KMS-11 (cell line): ENCODE data around the gene MGMT.

Experiments used
- H2AFZ ChIP-seq: fragments of 200-600 bp; sonication (generic); 2 replicates; pipeline ENCODE4 v1.6.1; 2016; ENCODE audit warnings: antibody characterized with exemption, mixed run types, low read depth
- H3K27ac ChIP-seq: fragments of 200-600 bp; sonication (generic); 2 replicates; pipeline ENCODE4 v1.6.1; 2016; ENCODE audit warnings: mild to moderate bottlenecking, mixed run types
- H3K27me3 ChIP-seq: fragments of 200-600 bp; sonication (generic); 2 replicates; pipeline ENCODE4 v1.6.1; 2017; ENCODE audit warnings: mild to moderate bottlenecking, low read depth, mixed run types, moderate library complexity; ENCODE audit not compliant: insufficient read depth
- H3K36me3 ChIP-seq: fragments of 200-600 bp; sonication (generic); 2 replicates; pipeline ENCODE4 v1.6.1; 2017; ENCODE audit warnings: mild to moderate bottlenecking, mixed run types; ENCODE audit not compliant: insufficient read depth
- H3K4me1 ChIP-seq: fragments of 200-600 bp; sonication (generic); 2 replicates; pipeline ENCODE4 v1.6.1; 2016; ENCODE audit warnings: mild to moderate bottlenecking, low read depth, mixed run types; ENCODE audit not compliant: poor library complexity, severe bottlenecking
- H3K4me2 ChIP-seq: fragments of 200-600 bp; sonication (generic); 2 replicates; pipeline ENCODE4 v1.7.0; 2016; ENCODE audit warnings: mild to moderate bottlenecking, mixed run types
- H3K4me3 ChIP-seq: fragments of 200-600 bp; sonication (generic); IDR thresholded peaks from 2 replicates; pipeline ENCODE4 v1.6.1; 2017; ENCODE audit warnings: low read depth, low read length, mixed read lengths; ENCODE audit not compliant: insufficient read depth
- H3K79me2 ChIP-seq: fragments of 200-600 bp; sonication (generic); 2 replicates; pipeline ENCODE4 v1.6.1; 2016; ENCODE audit warnings: low read depth, mixed run types; ENCODE audit not compliant: insufficient read depth
- H3K9ac ChIP-seq: fragments of 200-600 bp; sonication (generic); 2 replicates; pipeline ENCODE4 v1.6.1; 2016; ENCODE audit warnings: mild to moderate bottlenecking, mixed run types
- H4K20me1 ChIP-seq: fragments of 200-600 bp; sonication (generic); 2 replicates; pipeline ENCODE4 v1.6.1; 2016; ENCODE audit warnings: mild to moderate bottlenecking, mixed run types; ENCODE audit not compliant: insufficient read depth
- CTCF ChIP-seq: fragments of 200-600 bp; sonication (generic); conservative IDR thresholded peaks from 2 replicates; pipeline ENCODE4 v1.6.1; 2017; ENCODE audit warnings: low read depth, mild to moderate bottlenecking, antibody characterized with exemption, low read length, moderate library complexity, mixed read lengths

MGMT gene

GRCh38 chr10:129470103-129470851 lies 3.2 kb downstream of the MGMT start:
- H3K36me3 ChIP-seq, result no peaks in the 10 kb centered on the region
- no peak overlapping the region for H3K27ac ChIP-seq
- no peaks in the 10 kb centered on the region for H3K79me2 ChIP-seq
- no peak for TF ChIP-seq CTCF
- H3K4me2 ChIP-seq, result no peak overlapping the region
- no peak overlapping the region for H3K9ac ChIP-seq
- H4K20me1 ChIP-seq, result no peaks in the 10 kb centered on the region
- H3K4me3 ChIP-seq, result no peak overlapping the region
- no peaks in the 10 kb centered on the region for H3K27me3 ChIP-seq
- no peak overlapping the region for H2AFZ ChIP-seq
- H3K4me1 ChIP-seq, result peaks cover 8% of the 10 kb centered on the region

GRCh38 chr10:129471447-129472175 lies 4.6 kb downstream of the MGMT start:
- no peak overlapping the region for H3K27ac ChIP-seq
- H3K4me3 ChIP-seq, result no peak overlapping the region
- no peaks in the 10 kb centered on the region for H3K79me2 ChIP-seq
- no peak overlapping the region for H3K9ac ChIP-seq
- peaks cover 5% of the 10 kb centered on the region for H3K4me1 ChIP-seq
- no peak overlapping the region for H2AFZ ChIP-seq
- H3K36me3 ChIP-seq, result no peaks in the 10 kb centered on the region
- no peak overlapping the region for H3K4me2 ChIP-seq
- H4K20me1 ChIP-seq, result no peaks in the 10 kb centered on the region
- no peaks in the 10 kb centered on the region for H3K27me3 ChIP-seq
- no peak for TF ChIP-seq CTCF

GRCh38 chr10:129472696-129473555 lies 5.9 kb downstream of the MGMT start:
- no peak overlapping the region for H3K27ac ChIP-seq
- peaks cover 1% of the 10 kb centered on the region for H3K4me1 ChIP-seq
- H3K4me2 ChIP-seq, result no peak overlapping the region
- H4K20me1 ChIP-seq, result no peaks in the 10 kb centered on the region
- no peak for TF ChIP-seq CTCF
- H3K9ac ChIP-seq, result no peak overlapping the region
- no peak overlapping the region for H2AFZ ChIP-seq
- H3K79me2 ChIP-seq, result no peaks in the 10 kb centered on the region
- H3K36me3 ChIP-seq, result no peaks in the 10 kb centered on the region
- no peaks in the 10 kb centered on the region for H3K27me3 ChIP-seq
- no peak overlapping the region for H3K4me3 ChIP-seq

GRCh38 chr10:129474642-129475041 lies 7.6 kb downstream of the MGMT start:
- H4K20me1 ChIP-seq, result no peaks in the 10 kb centered on the region
- no peaks in the 10 kb centered on the region for H3K79me2 ChIP-seq
- H3K36me3 ChIP-seq, result no peaks in the 10 kb centered on the region
- H2AFZ ChIP-seq, result no peak overlapping the region
- TF ChIP-seq CTCF, result no peak
- no peaks in the 10 kb centered on the region for H3K4me1 ChIP-seq
- H3K4me3 ChIP-seq, result no peak overlapping the region
- no peak overlapping the region for H3K4me2 ChIP-seq
- H3K9ac ChIP-seq, result no peak overlapping the region
- H3K27ac ChIP-seq, result no peak overlapping the region
- no peaks in the 10 kb centered on the region for H3K27me3 ChIP-seq
